Measurements from ENCODE around the gene DIP2C.

The DIP2C gene

DNA sequence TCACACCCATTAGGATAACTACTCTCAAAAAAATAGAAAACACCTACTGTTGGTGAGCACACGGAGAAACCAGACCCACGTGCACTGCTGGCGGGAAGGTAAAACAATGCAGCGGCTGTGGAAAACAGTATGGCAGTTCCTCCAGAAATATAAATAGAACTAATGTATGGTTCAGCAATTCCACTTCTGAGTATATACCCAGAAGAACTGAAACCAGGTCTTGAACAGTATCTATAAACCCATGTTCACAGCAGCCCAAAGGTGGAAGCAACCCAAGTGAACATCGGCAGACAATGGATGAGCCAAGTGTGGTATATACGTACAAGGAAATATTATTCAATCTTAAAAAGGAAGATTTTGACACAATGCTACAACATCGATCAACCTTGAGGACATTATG lies 389.5 kb downstream of the DIP2C start:
- Histone ChIP-seq H3K27me3 (replicated peaks) (no peaks in the 10 kb centered on the region), H3K36me3 (replicated peaks) (no peaks in the 10 kb centered on the region), H3K4me3 (ENCODE audit: low read depth, low read length) (no peak overlapping the region), H3K27ac (no peak overlapping the region)
- DNase-seq: no peak
- in situ Hi-C loops (cut with HindIII; ENCODE audit: low pct_ligation_motif_present, low sequenced_read_pairs): no loop called here
- TF ChIP-seq, protein P1, sequence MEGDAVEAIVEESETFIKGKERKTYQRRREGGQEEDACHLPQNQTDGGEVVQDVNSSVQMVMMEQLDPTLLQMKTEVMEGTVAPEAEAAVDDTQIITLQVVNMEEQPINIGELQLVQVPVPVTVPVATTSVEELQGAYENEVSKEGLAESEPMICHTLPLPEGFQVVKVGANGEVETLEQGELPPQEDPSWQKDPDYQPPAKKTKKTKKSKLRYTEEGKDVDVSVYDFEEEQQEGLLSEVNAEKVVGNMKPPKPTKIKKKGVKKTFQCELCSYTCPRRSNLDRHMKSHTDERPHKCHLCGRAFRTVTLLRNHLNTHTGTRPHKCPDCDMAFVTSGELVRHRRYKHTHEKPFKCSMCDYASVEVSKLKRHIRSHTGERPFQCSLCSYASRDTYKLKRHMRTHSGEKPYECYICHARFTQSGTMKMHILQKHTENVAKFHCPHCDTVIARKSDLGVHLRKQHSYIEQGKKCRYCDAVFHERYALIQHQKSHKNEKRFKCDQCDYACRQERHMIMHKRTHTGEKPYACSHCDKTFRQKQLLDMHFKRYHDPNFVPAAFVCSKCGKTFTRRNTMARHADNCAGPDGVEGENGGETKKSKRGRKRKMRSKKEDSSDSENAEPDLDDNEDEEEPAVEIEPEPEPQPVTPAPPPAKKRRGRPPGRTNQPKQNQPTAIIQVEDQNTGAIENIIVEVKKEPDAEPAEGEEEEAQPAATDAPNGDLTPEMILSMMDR (IDR thresholded peaks at IDR 0.05; ENCODE audit: low read depth, low read length, missing control alignments): no peak

DNA sequence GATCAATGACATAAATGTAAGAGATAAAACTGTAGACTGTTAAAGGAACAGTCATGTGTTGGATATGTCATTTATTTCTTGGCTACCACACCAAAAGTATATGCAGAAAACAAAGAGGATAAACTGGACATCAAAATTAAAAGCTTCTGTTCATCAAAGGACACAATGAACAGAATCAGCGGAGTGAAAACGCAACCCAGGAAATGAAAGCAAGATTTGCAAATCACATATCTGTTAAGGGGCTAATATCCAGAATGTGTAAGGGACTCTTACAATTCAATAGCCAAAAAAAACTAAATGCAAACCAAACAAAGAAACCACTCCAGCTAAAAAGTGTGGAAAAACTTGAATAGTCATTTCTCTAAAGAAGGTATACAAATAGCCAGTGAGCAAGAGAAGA lies 390.0 kb downstream of the DIP2C start:
- no peak for DNase-seq
- no peak overlapping the region for H3K4me3 ChIP-seq (ENCODE audit: low read depth, low read length)
- H3K27ac ChIP-seq: no peak overlapping the region
- in situ Hi-C loops (cut with HindIII; ENCODE audit: low pct_ligation_motif_present, low sequenced_read_pairs): no loop called here
- TF ChIP-seq, protein P1 (IDR thresholded peaks at IDR 0.05; ENCODE audit: low read depth, low read length, missing control alignments): no peak
- no peaks in the 10 kb centered on the region for H3K27me3 ChIP-seq (replicated peaks)
- H3K36me3 ChIP-seq (replicated peaks): no peaks in the 10 kb centered on the region

DNA sequence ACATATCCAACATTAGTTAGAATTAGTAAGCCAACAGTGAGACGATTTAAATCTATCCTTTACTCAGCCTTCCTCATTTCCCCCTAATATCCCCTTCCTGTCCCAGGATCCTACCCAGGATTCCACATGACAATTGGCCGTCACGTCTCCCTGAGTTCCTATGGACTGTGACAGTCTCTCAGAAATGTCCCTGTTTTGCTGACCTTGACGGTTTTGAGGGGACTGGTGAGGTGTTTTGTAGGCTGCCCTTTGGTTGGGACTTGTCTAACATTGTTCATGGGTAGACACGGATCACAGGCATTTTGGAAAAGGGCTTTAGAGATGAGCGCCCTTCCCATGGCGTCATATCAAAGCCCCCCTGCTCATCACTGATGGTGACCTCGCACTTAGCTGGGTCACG lies 391.4 kb downstream of the DIP2C start:
- Histone ChIP-seq H3K4me3 (ENCODE audit: low read depth, low read length) (no peak overlapping the region), H3K27ac (no peak overlapping the region), H3K36me3 (replicated peaks) (no peaks in the 10 kb centered on the region), H3K27me3 (replicated peaks) (no peaks in the 10 kb centered on the region)
- TF ChIP-seq, protein P1 (IDR thresholded peaks at IDR 0.05; ENCODE audit: low read depth, low read length, missing control alignments): no peak
- in situ Hi-C loops (cut with HindIII; ENCODE audit: low pct_ligation_motif_present, low sequenced_read_pairs): no loop called here
- no peak for DNase-seq

DNA sequence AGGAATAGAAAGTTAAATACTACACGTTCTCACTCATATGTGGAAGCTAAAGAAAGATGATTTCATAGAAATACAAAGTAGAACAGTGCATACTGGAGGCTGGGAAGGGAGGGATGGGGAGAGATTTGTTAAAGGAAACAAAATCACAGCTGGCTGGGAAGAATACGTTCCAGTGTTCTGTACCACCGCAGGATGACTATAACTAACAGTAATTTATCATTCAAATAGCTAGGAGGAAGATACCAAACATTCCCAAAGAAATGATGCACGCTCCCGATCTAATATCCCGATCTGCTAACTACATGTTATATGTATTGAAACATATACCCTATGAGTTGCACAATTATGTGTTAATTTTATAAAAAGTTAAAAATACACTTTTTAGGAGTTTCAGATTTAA lies 391.9 kb downstream of the DIP2C start:
- peak overlapping the region; percentile 52 for H3K27ac ChIP-seq

DNA sequence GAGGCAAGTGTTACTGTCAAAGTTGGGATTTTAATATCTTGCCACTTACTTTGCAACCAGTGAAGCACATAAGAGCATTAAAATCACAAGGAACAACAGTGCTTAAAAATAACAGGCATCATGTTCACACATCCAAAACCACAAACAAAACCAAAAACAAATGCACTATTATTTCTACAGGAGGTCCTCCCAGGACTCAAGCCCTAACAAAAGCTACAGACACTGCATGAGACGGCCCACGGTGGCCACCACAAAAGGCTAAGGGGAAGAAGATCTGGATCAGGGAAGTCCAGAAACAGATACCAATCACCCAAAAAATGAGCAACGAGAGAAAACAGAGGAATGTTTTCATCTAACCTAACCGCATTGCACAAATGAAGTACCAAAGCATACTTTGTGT lies 395.8 kb downstream of the DIP2C start:
- TF ChIP-seq, protein P1 (IDR thresholded peaks at IDR 0.05; ENCODE audit: low read depth, low read length, missing control alignments): no peak
- Histone ChIP-seq H3K4me3 (ENCODE audit: low read depth, low read length) (no peak overlapping the region), H3K27ac (no peak overlapping the region), H3K27me3 (replicated peaks) (no peaks in the 10 kb centered on the region), H3K36me3 (replicated peaks) (no peaks in the 10 kb centered on the region)
- no peak for DNase-seq
- in situ Hi-C loops (cut with HindIII; ENCODE audit: low pct_ligation_motif_present, low sequenced_read_pairs): no loop called here

More for the DNA sequence above, 391.9 kb downstream of the DIP2C start:
- no peaks in the 10 kb centered on the region for H3K27me3 ChIP-seq (replicated peaks)
- in situ Hi-C loops (cut with HindIII; ENCODE audit: low pct_ligation_motif_present, low sequenced_read_pairs): no loop called here
- H3K4me3 ChIP-seq (ENCODE audit: low read depth, low read length): no peak overlapping the region
- DNase-seq: no peak
- TF ChIP-seq, protein P1 (IDR thresholded peaks at IDR 0.05; ENCODE audit: low read depth, low read length, missing control alignments): no peak
- no peaks in the 10 kb centered on the region for H3K36me3 ChIP-seq (replicated peaks)

DNA sequence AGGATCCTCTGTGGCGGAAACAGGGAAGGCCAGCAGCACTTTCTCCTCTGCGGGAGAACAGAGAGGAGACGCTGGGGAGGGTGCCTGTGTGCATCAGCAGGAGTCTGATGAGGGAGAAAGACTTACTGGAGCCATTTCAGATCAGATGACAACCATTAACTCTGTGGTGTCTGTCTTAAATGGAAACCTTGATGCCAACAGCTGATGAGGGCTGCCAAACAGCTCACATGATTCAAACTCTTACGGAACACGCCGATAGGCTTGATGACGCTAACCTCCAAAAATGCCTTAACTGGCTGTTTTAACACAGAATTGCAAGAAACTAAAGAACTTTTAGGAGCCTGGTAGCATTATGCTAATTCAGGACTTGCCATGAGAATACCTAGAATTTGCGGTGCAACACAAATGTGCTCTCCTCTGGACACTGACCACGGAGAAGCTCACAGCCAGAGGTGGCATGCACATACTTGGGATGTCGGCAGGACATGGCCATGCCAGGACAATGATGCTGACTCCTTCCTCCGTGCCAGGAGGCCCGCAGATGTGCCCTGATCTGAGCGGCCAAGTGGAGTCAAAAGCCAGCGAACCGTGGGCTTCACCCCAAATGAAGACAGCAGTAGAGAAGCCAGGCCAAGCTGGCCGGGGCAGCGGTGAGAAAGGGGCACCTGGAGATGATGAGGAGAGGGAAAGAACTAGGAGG lies 399.3 kb downstream of the DIP2C start:
- in situ Hi-C loops (cut with HindIII; ENCODE audit: low pct_ligation_motif_present, low sequenced_read_pairs): no loop called here
- H3K27me3 ChIP-seq (replicated peaks): no peaks in the 10 kb centered on the region
- no peaks in the 10 kb centered on the region for H3K36me3 ChIP-seq (replicated peaks)
- DNase-seq: no peak
- TF ChIP-seq, protein P1 (IDR thresholded peaks at IDR 0.05; ENCODE audit: low read depth, low read length, missing control alignments): no peak
- H3K4me3 ChIP-seq (ENCODE audit: low read depth, low read length): no peak overlapping the region
- no peak overlapping the region for H3K27ac ChIP-seq

Measured in brain microvascular endothelial cell (primary cell).